ENCODE results near the gene CLCN2. TPM values are rescaled to one million over a fixed set of nuclear protein-coding genes. Genes with fewer than 3 reads are reported as not detected.

CLCN2 gene
- total and polyA plus RNA-seq, 2 experiments from 2014 or later = 11.9 to 12.3 TPM

GRCh38 chr3:184337981-184338380 lies 23.4 kb downstream of the CLCN2 start:
- Histone ChIP-seq H4K20me1 (ENCODE audit: insufficient read depth, poor library complexity, severe bottlenecking) (peaks cover 16% of the 10 kb centered on the region), H3K9me3 (ENCODE audit: low read depth) (no peaks in the 10 kb centered on the region), H3K36me3 (replicated peaks; ENCODE audit: insufficient read depth, low read depth) (no peaks in the 10 kb centered on the region), H3K4me1 (ENCODE audit: insufficient read depth) (peaks cover 16% of the 10 kb centered on the region), H2AFZ (no peak overlapping the region), H3K4me3 (no peak overlapping the region), H3K79me2 (peaks cover 37% of the 10 kb centered on the region), H3K27ac (peak overlapping the region; percentile 100), H3K27me3 (no peaks in the 10 kb centered on the region), H3K9me2 (replicated peaks; ENCODE audit: insufficient read depth) (no peaks in the 10 kb centered on the region), H3K4me2 (peak overlapping the region; percentile 53)
- WGBS (ENCODE audit: low lambda C conversion rate, missing lambda C conversion rate) = 94% methylated on average over 7 of the region's 7 CpGs
- DNase-seq (ENCODE audit: low spot score) = no peak
- TF ChIP-seq EZH2phosphoT487 (IDR thresholded peaks at IDR 0.05; ENCODE audit: low read depth, severe bottlenecking, unreplicated experiment) = no peak
- TF ChIP-seq EZH2 (IDR thresholded peaks at IDR 0.05; ENCODE audit: borderline replicate concordance) = no peak
- no peak for TF ChIP-seq CTCF (IDR thresholded peaks at IDR 0.05; ENCODE audit: poor library complexity)

GRCh38 chr3:184337399-184337714 lies 24.0 kb downstream of the CLCN2 start, which contains the start of gene FAM131A:
TSS of gene FAM131A (plus strand) at chr3:184337600. CDS start at chr3:184337631, 31 bp downstream.
- WGBS (ENCODE audit: low lambda C conversion rate, missing lambda C conversion rate) = 92% methylated on average over 6 of the region's 6 CpGs
- Histone ChIP-seq H3K27ac (peak within 1 kb of the TSS; percentile 100), H3K4me2 (peak within 1 kb of the TSS; percentile 75), H3K9me3 (ENCODE audit: low read depth) (no peaks in the 10 kb centered on the region), H2AFZ (no peak within 1 kb of the TSS), H3K4me1 (ENCODE audit: insufficient read depth) (peaks cover 16% of the 10 kb centered on the region), H4K20me1 (ENCODE audit: insufficient read depth, poor library complexity, severe bottlenecking) (peaks cover 20% of the 10 kb centered on the region), H3K79me2 (peaks cover 37% of the 10 kb centered on the region), H3K9me2 (replicated peaks; ENCODE audit: insufficient read depth) (no peaks in the 10 kb centered on the region), H3K4me3 (peak within 1 kb of the TSS; percentile 82), H3K36me3 (replicated peaks; ENCODE audit: insufficient read depth, low read depth) (no peaks in the 10 kb centered on the region), H3K27me3 (no peaks in the 10 kb centered on the region)
- DNase-seq (ENCODE audit: low spot score) = no peak
- TF ChIP-seq EZH2phosphoT487 (IDR thresholded peaks at IDR 0.05; ENCODE audit: low read depth, severe bottlenecking, unreplicated experiment) (no peak), CTCF (IDR thresholded peaks at IDR 0.05; ENCODE audit: poor library complexity) (no peak), EZH2 (IDR thresholded peaks at IDR 0.05; ENCODE audit: borderline replicate concordance) (no peak)

- no peaks in the 10 kb centered on the region for H3K36me3 ChIP-seq (replicated peaks; ENCODE audit: insufficient read depth, low read depth)
- peak overlapping the region; percentile 100 for H3K27ac ChIP-seq
- H3K9me3 ChIP-seq (ENCODE audit: low read depth) = no peaks in the 10 kb centered on the region
- H2AFZ ChIP-seq = peak overlapping the region; percentile 80
- H4K20me1 ChIP-seq (ENCODE audit: insufficient read depth, poor library complexity, severe bottlenecking) = peaks cover 20% of the 10 kb centered on the region
- peak overlapping the region; percentile 82 for H3K4me3 ChIP-seq
- DNase-seq (ENCODE audit: low spot score) = peak; percentile 51
- TF ChIP-seq CTCF (IDR thresholded peaks at IDR 0.05; ENCODE audit: poor library complexity) (no peak), EZH2 (IDR thresholded peaks at IDR 0.05; ENCODE audit: borderline replicate concordance) (no peak), EZH2phosphoT487 (IDR thresholded peaks at IDR 0.05; ENCODE audit: low read depth, severe bottlenecking, unreplicated experiment) (no peak)
- H3K27me3 ChIP-seq = no peaks in the 10 kb centered on the region
- H3K9me2 ChIP-seq (replicated peaks; ENCODE audit: insufficient read depth) = no peaks in the 10 kb centered on the region
- H3K4me2 ChIP-seq = peak overlapping the region; percentile 75
- whole genome bisulfite sequencing (ENCODE audit: low lambda C conversion rate, missing lambda C conversion rate) = 44% methylated on average over 17 of the region's 17 CpGs
- H3K4me1 ChIP-seq (ENCODE audit: insufficient read depth) = peaks cover 16% of the 10 kb centered on the region
- peaks cover 37% of the 10 kb centered on the region for H3K79me2 ChIP-seq
These were observed 24.6 kb downstream of the CLCN2 start for GRCh38 chr3:184336547-184337398.
